ENCODE results near the gene NPM1.
"Not testable (repeated sequence)": the region's sequence is repeated elsewhere in the genome, so short reads cannot be mapped to it uniquely, and the experiment has no call there.

The NPM1 gene

GRCh38 chr5:171412186-171412585, 24.5 kb downstream of the NPM1 start:
- no peak for ATAC-seq
- TF ChIP-seq TOX (CRISPR knock-in tag; IDR thresholded peaks at IDR 0.05; ENCODE audit: borderline replicate concordance), result no peak
- no peak for TF ChIP-seq ARNTL (CRISPR knock-in tag; IDR thresholded peaks at IDR 0.05; ENCODE audit: borderline replicate concordance, low read depth)
- no peak for TF ChIP-seq CSRNP3 (CRISPR knock-in tag; IDR thresholded peaks at IDR 0.05)
- TF ChIP-seq TSHZ2 (CRISPR knock-in tag; IDR thresholded peaks at IDR 0.05), result no peak
- TF ChIP-seq TCF4 (CRISPR knock-in tag; IDR thresholded peaks at IDR 0.05; ENCODE audit: borderline replicate concordance), result no peak
- TF ChIP-seq OSR1 (CRISPR knock-in tag; IDR thresholded peaks at IDR 0.05), result no peak
- no peak for TF ChIP-seq ISL1 (CRISPR knock-in tag; IDR thresholded peaks at IDR 0.05)
- no peak for TF ChIP-seq CSDC2 (CRISPR knock-in tag; IDR thresholded peaks at IDR 0.05)
- TF ChIP-seq POU6F1 (CRISPR knock-in tag; IDR thresholded peaks at IDR 0.05; ENCODE audit: borderline replicate concordance, low read depth), result no peak
- no peak for TF ChIP-seq ZC3H10 (CRISPR knock-in tag; IDR thresholded peaks at IDR 0.05)

- no peak for ATAC-seq
- no peak for TF ChIP-seq OSR1 (CRISPR knock-in tag; IDR thresholded peaks at IDR 0.05)
- no peak for TF ChIP-seq ZNF70 (CRISPR knock-in tag; IDR thresholded peaks at IDR 0.05)
- TF ChIP-seq ZC3H10 (CRISPR knock-in tag; IDR thresholded peaks at IDR 0.05), result no peak
- no peak for TF ChIP-seq TCF4 (CRISPR knock-in tag; IDR thresholded peaks at IDR 0.05; ENCODE audit: borderline replicate concordance)
Measured at GRCh38 chr5:171413153-171413910, 25.7 kb downstream of the NPM1 start.

GRCh38 chr5:171413993-171414392, 26.3 kb downstream of the NPM1 start:
- not testable (repeated sequence) for ATAC-seq

GRCh38 chr5:171415115-171415730, 27.6 kb downstream of the NPM1 start:
- peak; percentile 11 for ATAC-seq
- no peak for TF ChIP-seq GLIS3 (CRISPR knock-in tag; IDR thresholded peaks at IDR 0.05)
- TF ChIP-seq ZNF8 (CRISPR knock-in tag; IDR thresholded peaks at IDR 0.05), result no peak
- no peak for TF ChIP-seq ZFP3 (CRISPR knock-in tag; IDR thresholded peaks at IDR 0.05)
- no peak for TF ChIP-seq POU6F1 (CRISPR knock-in tag; IDR thresholded peaks at IDR 0.05; ENCODE audit: borderline replicate concordance, low read depth)
- no peak for TF ChIP-seq SNAI2 (CRISPR knock-in tag; IDR thresholded peaks at IDR 0.05)
- no peak for TF ChIP-seq ZNF565 (CRISPR knock-in tag; conservative IDR thresholded peaks at IDR 0.05; ENCODE audit: low read depth)
- no peak for TF ChIP-seq ISL1 (CRISPR knock-in tag; IDR thresholded peaks at IDR 0.05)
- no peak for TF ChIP-seq PATZ1 (CRISPR knock-in tag; IDR thresholded peaks at IDR 0.05; ENCODE audit: borderline replicate concordance)
- TF ChIP-seq BACH2 (CRISPR knock-in tag; IDR thresholded peaks at IDR 0.05; ENCODE audit: borderline replicate concordance), result no peak
- TF ChIP-seq TSHZ2 (CRISPR knock-in tag; IDR thresholded peaks at IDR 0.05), result no peak
- TF ChIP-seq PPARA (CRISPR knock-in tag; IDR thresholded peaks at IDR 0.05; ENCODE audit: borderline replicate concordance), result no peak

Measured in SK-N-SH treated with all-trans-retinoic acid at 6 μM for 48 hours (cell line).